Mesodermal cell (in vitro differentiated cells): Measurements from ENCODE around the gene OR7A10. TPM values are rescaled to one million over a fixed set of nuclear protein-coding genes. Genes with fewer than 3 reads are reported as not detected.

Experiments
- H3K27ac ChIP-seq: 2 replicates; pipeline ENCODE4 v1.7.0; 2013; ENCODE audit warnings: mild to moderate bottlenecking, low read depth, low read length, moderate library complexity; ENCODE audit not compliant: severe bottlenecking
- H3K36me3 ChIP-seq: 2 replicates; pipeline ENCODE4 v1.7.1; 2013; ENCODE audit warnings: mild to moderate bottlenecking, low read length, moderate library complexity; ENCODE audit not compliant: control insufficient read depth, insufficient read depth
- H3K4me1 ChIP-seq: one replicate; pipeline ENCODE4 v1.7.1; 2013; ENCODE audit warnings: mild to moderate bottlenecking, low read length; ENCODE audit not compliant: insufficient read depth, control insufficient read depth, poor library complexity, severe bottlenecking
- H3K4me3 ChIP-seq: 2 replicates; pipeline ENCODE4 v1.7.0; 2013; ENCODE audit warnings: low read length, control low read depth, mild to moderate bottlenecking; ENCODE audit not compliant: insufficient read depth, poor library complexity, severe bottlenecking; ENCODE audit errors: extremely low read depth
- H3K9me3 ChIP-seq: 2 replicates; pipeline ENCODE4 v1.7.1; 2013; ENCODE audit warnings: mild to moderate bottlenecking, low read length, moderate library complexity; ENCODE audit not compliant: control insufficient read depth
- WGBS, 2 experiments: methylation state at CpG; one replicate each; pipeline ENCODE4 v1.1.5; 2013; ENCODE audit warnings: missing lambda C conversion rate in 2 of 2; ENCODE audit not compliant: insufficient coverage in 2 of 2; 5-methylcytosine and 5-hydroxymethylcytosine counted together
- polyA plus RNA-seq, 2 experiments: library from polyadenylated mRNA; stranded (reverse); fragments of 50-300 nt; gene quantifications; one replicate each; pipeline ENCODE4 v1.2.3, GENCODE V29; 2013

The OR7A10 gene
- not detected for polyA plus RNA-seq (2013, experiment 1 of 2)
- not detected for polyA plus RNA-seq (2013, experiment 2 of 2)

- H3K4me1 ChIP-seq: no peaks in the 10 kb centered on the region
- no peak within 1 kb of the TSS for H3K4me3 ChIP-seq
- H3K36me3 ChIP-seq: no peaks in the 10 kb centered on the region
- 89 to 90% methylated on average over 3 of the region's 5 CpGs for WGBS, 2 experiments
- peaks cover 36% of the 10 kb centered on the region for H3K9me3 ChIP-seq
- H3K27ac ChIP-seq: no peak within 1 kb of the TSS
Observed at GRCh38 chr19:14848822-14849221, at the start of gene OR7A10. Gene OR7A10, minus strand, starts transcription at chr19:14848922. Its CDS starts 7,045 bp downstream, at chr19:14841877.

- Histone ChIP-seq H3K4me3 (no peak overlapping the region), H3K36me3 (no peaks in the 10 kb centered on the region), H3K27ac (no peak overlapping the region), H3K4me1 (no peaks in the 10 kb centered on the region), H3K9me3 (peaks cover 47% of the 10 kb centered on the region)
- WGBS, 2 experiments: 59 to 63% methylated on average over 6 to 9 of the region's 10 CpGs
Observed at GRCh38 chr19:14890643-14891379, 42.1 kb upstream of the OR7A10 start.

- no CpG with 5 or more reads among the region's 3 CpGs for WGBS, 2 experiments
- Histone ChIP-seq H3K27ac (no peak overlapping the region), H3K4me1 (no peaks in the 10 kb centered on the region), H3K4me3 (no peak overlapping the region), H3K36me3 (no peaks in the 10 kb centered on the region), H3K9me3 (peaks cover 41% of the 10 kb centered on the region)
Observed at GRCh38 chr19:14889994-14890642, 41.4 kb upstream of the OR7A10 start.

- Histone ChIP-seq H3K27ac (no peak within 1 kb of the TSS), H3K4me1 (no peaks in the 10 kb centered on the region), H3K36me3 (no peaks in the 10 kb centered on the region), H3K4me3 (no peak within 1 kb of the TSS), H3K9me3 (peaks cover 15% of the 10 kb centered on the region)
- WGBS, 2 experiments: 0% methylated on average over 1 of the region's 4 CpGs; no CpG with 5 or more reads in 1 of the 2 experiments
Observed at GRCh38 chr19:14886032-14886431, 37.3 kb upstream of the OR7A10 start, which contains the start of gene OR7A17. Gene OR7A17, minus strand, starts transcription at chr19:14886132. Its CDS starts 4,777 bp downstream, at chr19:14881355.

GRCh38 chr19:14871619-14872230, 23.0 kb upstream of the OR7A10 start:
- H3K4me3 ChIP-seq: no peak overlapping the region
- no CpG with 5 or more reads among the region's 4 CpGs for WGBS, 2 experiments
- H3K4me1 ChIP-seq: no peaks in the 10 kb centered on the region
- H3K36me3 ChIP-seq: no peaks in the 10 kb centered on the region
- peaks cover 48% of the 10 kb centered on the region for H3K9me3 ChIP-seq
- no peak overlapping the region for H3K27ac ChIP-seq

- Histone ChIP-seq H3K9me3 (peaks cover 51% of the 10 kb centered on the region), H3K4me1 (no peaks in the 10 kb centered on the region), H3K4me3 (no peak overlapping the region), H3K36me3 (no peaks in the 10 kb centered on the region), H3K27ac (no peak overlapping the region)
- WGBS, 2 experiments: 55 to 80% methylated on average over 1 to 4 of the region's 5 CpGs
Observed at GRCh38 chr19:14868497-14868896, 19.8 kb upstream of the OR7A10 start.

GRCh38 chr19:14843578-14843977, 5.1 kb downstream of the OR7A10 start:
- no peaks in the 10 kb centered on the region for H3K4me1 ChIP-seq
- H3K9me3 ChIP-seq: peaks cover 37% of the 10 kb centered on the region
- no peaks in the 10 kb centered on the region for H3K36me3 ChIP-seq
- H3K4me3 ChIP-seq: no peak overlapping the region
- no peak overlapping the region for H3K27ac ChIP-seq
- 100% methylated on average over 1 of the region's 6 CpGs; no CpG with 5 or more reads in 1 of the 2 experiments for WGBS, 2 experiments

GRCh38 chr19:14843169-14843568, 5.6 kb downstream of the OR7A10 start:
- no peaks in the 10 kb centered on the region for H3K36me3 ChIP-seq
- 49 to 50% methylated on average over 2 of the region's 2 CpGs for WGBS, 2 experiments
- H3K4me1 ChIP-seq: no peaks in the 10 kb centered on the region
- H3K9me3 ChIP-seq: peaks cover 33% of the 10 kb centered on the region
- H3K4me3 ChIP-seq: no peak overlapping the region
- H3K27ac ChIP-seq: no peak overlapping the region

- WGBS, 2 experiments: no CpG with 5 or more reads among the region's 1 CpG
- Histone ChIP-seq H3K4me3 (no peak overlapping the region), H3K36me3 (no peaks in the 10 kb centered on the region), H3K27ac (no peak overlapping the region), H3K4me1 (no peaks in the 10 kb centered on the region), H3K9me3 (peaks cover 32% of the 10 kb centered on the region)
Observed at GRCh38 chr19:14840206-14840605, 8.5 kb downstream of the OR7A10 start.

- no peak overlapping the region for H3K4me3 ChIP-seq
- peaks cover 34% of the 10 kb centered on the region for H3K9me3 ChIP-seq
- no peak overlapping the region for H3K27ac ChIP-seq
- 38 to 54% methylated on average over 3 of the region's 4 CpGs for WGBS, 2 experiments
- H3K4me1 ChIP-seq: no peaks in the 10 kb centered on the region
- H3K36me3 ChIP-seq: no peaks in the 10 kb centered on the region
Observed at GRCh38 chr19:14837391-14837790, 11.3 kb downstream of the OR7A10 start.
